Measurements from ENCODE around the gene KIRREL1. TPM values are rescaled to one million over a fixed set of nuclear protein-coding genes. Genes with fewer than 3 reads are reported as not detected.

Gene KIRREL1
- total RNA-seq, 1 donor from 2014 or later = 14.9 TPM

GRCh38 chr1:158071138-158071537 is 77.7 kb downstream of the KIRREL1 start:
- no peak for DNase-seq (ENCODE audit: low read depth in 2 of 2)

- DNase-seq (ENCODE audit: low read depth in 2 of 2) = no peak
Measured at GRCh38 chr1:158075078-158075477, 81.6 kb downstream of the KIRREL1 start.

GRCh38 chr1:158076441-158076840 is 83.0 kb downstream of the KIRREL1 start:
- DNase-seq (ENCODE audit: low read depth in 2 of 2) = no peak

GRCh38 chr1:158077411-158078256 is 84.2 kb downstream of the KIRREL1 start:
- no peak for DNase-seq (ENCODE audit: low read depth in 2 of 2)

GRCh38 chr1:158078569-158079080 is 85.2 kb downstream of the KIRREL1 start:
- no peak for DNase-seq (ENCODE audit: low read depth in 2 of 2)

- no peak for DNase-seq (ENCODE audit: low read depth in 2 of 2)
Measured at GRCh38 chr1:158080066-158080465, 86.6 kb downstream of the KIRREL1 start.

- DNase-seq (ENCODE audit: low read depth in 2 of 2) = no peak
Measured at GRCh38 chr1:158084336-158084735, 90.9 kb downstream of the KIRREL1 start.

- no peak for DNase-seq (ENCODE audit: low read depth in 2 of 2)
Measured at GRCh38 chr1:158084747-158085146, 91.3 kb downstream of the KIRREL1 start.

- peak; percentile 85 to 93 for DNase-seq (ENCODE audit: low read depth in 2 of 2)
Measured at GRCh38 chr1:158087320-158087927, 94.0 kb downstream of the KIRREL1 start.

- no peak for DNase-seq (ENCODE audit: low read depth in 2 of 2)
Measured at GRCh38 chr1:158089476-158089875, 96.0 kb downstream of the KIRREL1 start.

- no peak for DNase-seq (ENCODE audit: low read depth in 2 of 2)
Measured at GRCh38 chr1:158089925-158090637, 96.6 kb downstream of the KIRREL1 start.

- no peak for DNase-seq (ENCODE audit: low read depth in 2 of 2)
Measured at GRCh38 chr1:158093376-158093775, 99.9 kb downstream of the KIRREL1 start.

GRCh38 chr1:158094571-158094970 is 101.1 kb downstream of the KIRREL1 start:
- DNase-seq (ENCODE audit: low read depth in 2 of 2) = no peak

- DNase-seq (ENCODE audit: low read depth in 2 of 2) = peak; percentile 45 to 50
Measured at GRCh38 chr1:158095737-158096335, 102.4 kb downstream of the KIRREL1 start.

- DNase-seq (ENCODE audit: low read depth in 2 of 2) = no peak
Measured at GRCh38 chr1:158098256-158098655, 104.8 kb downstream of the KIRREL1 start.

- no peak for DNase-seq (ENCODE audit: low read depth in 2 of 2)
Measured at GRCh38 chr1:158099185-158099584, 105.7 kb downstream of the KIRREL1 start.

- DNase-seq (ENCODE audit: low read depth in 2 of 2) = no peak
Measured at GRCh38 chr1:158100498-158100897, 107.1 kb downstream of the KIRREL1 start.

GRCh38 chr1:158101455-158101854 is 108.0 kb downstream of the KIRREL1 start:
- DNase-seq (ENCODE audit: low read depth in 2 of 2) = no peak

- DNase-seq (ENCODE audit: low read depth in 2 of 2) = peak; percentile 61 to 90
Measured at GRCh38 chr1:158101927-158102326, 108.5 kb downstream of the KIRREL1 start.

GRCh38 chr1:158102881-158103674 is 109.6 kb downstream of the KIRREL1 start:
- DNase-seq (ENCODE audit: low read depth in 2 of 2) = no peak
